K562 (cell line): ENCODE measurements around the gene SARS1. TPM values are rescaled to one million over a fixed set of nuclear protein-coding genes. Genes with fewer than 3 reads are reported as not detected.

Experiments
- ATF7 ChIP-seq: fragments of 450-650 bp; IDR thresholded peaks from 2 replicates; pipeline ENCODE4 v1.7.1; 2014; ENCODE audit warnings: mild to moderate bottlenecking, moderate library complexity
- CBX5 ChIP-seq: IDR thresholded peaks from 2 replicates; pipeline ENCODE4 v1.6.1; 2014; ENCODE audit warnings: low read depth, borderline replicate concordance
- NCOA6 ChIP-seq: fragments of 450-650 bp; IDR thresholded peaks from 2 replicates; pipeline ENCODE4 v1.6.1; 2017; ENCODE audit warnings: mild to moderate bottlenecking
- SAP30 ChIP-seq: fragments of 200-600 bp; sonication (generic); IDR thresholded peaks from 2 replicates; pipeline ENCODE4 v1.6.1; 2012; ENCODE audit warnings: borderline replicate concordance, low read depth, mild to moderate bottlenecking, moderate library complexity, low read length, control low read depth, inconsistent platforms; ENCODE audit not compliant: insufficient read depth, poor library complexity, severe bottlenecking
- ZMIZ1 ChIP-seq, 2 experiments: fragments of 150-350 bp in 1 of 2; IDR thresholded peaks; 2 replicates each; pipeline ENCODE4 v1.6.1; 2012 to 2016; ENCODE audit warnings: low read depth in 2 of 2, low read length in 2 of 2, mild to moderate bottlenecking in 1 of 2, moderate library complexity in 1 of 2
- ZNF318 ChIP-seq, 2 experiments: fragments of 450-650 bp; IDR thresholded peaks; 2 replicates each; pipeline ENCODE4 v1.6.1; 2016; ENCODE audit warnings: mild to moderate bottlenecking in 2 of 2, borderline replicate concordance in 1 of 2, low read depth in 1 of 2, moderate library complexity in 1 of 2
- ZNF609 ChIP-seq: sonication (generic); formaldehyde crosslinking; IDR thresholded peaks from 2 replicates; pipeline ENCODE4 v1.8.1; 2023; ENCODE audit warnings: missing genetic modification reagents, mild to moderate bottlenecking, borderline replicate concordance
- ZSCAN29 ChIP-seq: fragments of 450-650 bp; IDR thresholded peaks from 2 replicates; pipeline ENCODE4 v1.6.1; 2017
- polyA plus RNA-seq, 8 experiments: library from polyadenylated mRNA; depleted of rRNA in 4 of 8; stranded (reverse) in 5 of 8; unstranded in 3 of 8; fragments of >200 nt; fragmentation: Nextera tagmentation in 2 of 8; fragmentation: Illumina TruSeq in 1 of 8; extraction: Ambion mirVana in 2 of 8; extraction: Trizol in 1 of 8; gene quantifications; 2 replicates each; pipeline versions ENCODE4 v1.2.1 to v1.2.3, GENCODE V29; 2011 to 2014; ENCODE audit warnings: inconsistent platforms in 1 of 8, missing spikeins in 1 of 8
- total RNA-seq, 7 experiments: library from RNA; depleted of rRNA in 6 of 7; stranded (reverse); fragments of >200 nt in 6 of 7; fragmentation: Illumina TruSeq in 2 of 7; extraction: Trizol in 2 of 7; gene quantifications; 2 replicates each; pipeline versions ENCODE4 v1.2.1 to v1.2.3, GENCODE V29; 2011 to 2021; ENCODE audit warnings: low replicate concordance in 1 of 7

The SARS1 gene
- total and polyA plus RNA-seq, 9 of the 15 experiments (the other 6 are each of a cell fraction or from before 2014, with no cell fraction given): 221 to 623 (median 254) TPM

GRCh38 chr1:109263597-109264378 is 50.1 kb downstream of the SARS1 start (continued):
- TF ChIP-seq CBX5: peak; percentile 71; the same call in 1 of the 2 replicates
- peak; percentile 85; the same call in 1 of the 2 replicates for TF ChIP-seq ZNF609 (CRISPR knock-in tag)
- no peak for TF ChIP-seq ZNF318 (IDR thresholded peaks at IDR 0.05; ENCODE audit: borderline replicate concordance in 1 of 2, low read depth in 1 of 2)
- TF ChIP-seq SAP30: no peak
- TF ChIP-seq ZSCAN29: peak; percentile 45; the same call in 1 of the 2 replicates
- TF ChIP-seq NCOA6: no peak
- peak; percentile 42 to 47; a peak in 1 of 4 replicates for TF ChIP-seq ZMIZ1 (IDR thresholded peaks at IDR 0.05; ENCODE audit: low read depth in 2 of 2, low read length in 2 of 2)
- TF ChIP-seq ATF7: peak; percentile 66; the same call in 1 of the 2 replicates
